Loucy (cell line): ENCODE data around the gene PDLIM7.

Experiments
- CTCF ChIP-seq: fragments of 200-600 bp; sonication (generic); conservative IDR thresholded peaks from 2 replicates; pipeline ENCODE4 v1.5.1; 2014; ENCODE audit warnings: mild to moderate bottlenecking, antibody characterized with exemption, low read length
- EZH2phosphoT487 ChIP-seq: fragments of 200-600 bp; IDR thresholded peaks from 2 replicates; pipeline ENCODE4 v1.6.1; 2018; ENCODE audit warnings: antibody characterized with exemption, mild to moderate bottlenecking, moderate library complexity, borderline replicate concordance

- TF ChIP-seq CTCF (no peak), EZH2phosphoT487 (no peak)
Observed at GRCh38 chr5:177523711-177524538, 26.5 kb upstream of the PDLIM7 start.
